Measurements from ENCODE around the gene CBLIF.
A peak's percentile ranks its signal among the peaks of the same experiment; 100 is the strongest.
"Not testable (repeated sequence)": the region's sequence is repeated elsewhere in the genome, so short reads cannot be mapped to it uniquely, and the experiment has no call there.

Gene CBLIF

GRCh38 chr11:59818572-59818971 is 26.7 kb downstream of the CBLIF start:
- no peak for TF ChIP-seq EZH2phosphoT487 (IDR thresholded peaks at IDR 0.05; ENCODE audit: borderline replicate concordance)
- TF ChIP-seq CTCF (conservative IDR thresholded peaks at IDR 0.05; ENCODE audit: low read length): no peak
- peak overlapping the region; percentile 69 for H3K4me3 ChIP-seq (ENCODE audit: low read length, poor library complexity, severe bottlenecking)
- H2AFZ ChIP-seq (ENCODE audit: low read length): no peak overlapping the region
- H4K20me1 ChIP-seq (ENCODE audit: insufficient read depth, low read length, poor library complexity, severe bottlenecking): no peaks in the 10 kb centered on the region
- no peaks in the 10 kb centered on the region for H3K9me2 ChIP-seq (replicated peaks; ENCODE audit: low read depth, low read length)
- H3K4me1 ChIP-seq (ENCODE audit: insufficient read depth, low read length, poor library complexity, severe bottlenecking): peaks cover 80% of the 10 kb centered on the region
- H3K36me3 ChIP-seq (ENCODE audit: insufficient read depth, low read length): no peaks in the 10 kb centered on the region
- H3K9ac ChIP-seq (ENCODE audit: low read depth, low read length, poor library complexity, severe bottlenecking): peak overlapping the region; percentile 78
- H3K9me3 ChIP-seq (ENCODE audit: insufficient read depth, low read depth, low read length): no peaks in the 10 kb centered on the region
- peak overlapping the region; percentile 86 for H3K4me2 ChIP-seq (ENCODE audit: low read depth, low read length, poor library complexity, severe bottlenecking)
- H3F3A ChIP-seq (ENCODE audit: low read depth): peaks cover 14% of the 10 kb centered on the region
- H3K27me3 ChIP-seq (ENCODE audit: insufficient read depth, low read length, poor library complexity, severe bottlenecking): no peaks in the 10 kb centered on the region
- peaks cover 24% of the 10 kb centered on the region; the same call in 1 of the 2 replicates for H3K79me2 ChIP-seq (ENCODE audit: insufficient read depth, low read length)

- H3K36me3 ChIP-seq (ENCODE audit: insufficient read depth, low read length); H3K4me3 ChIP-seq (ENCODE audit: low read length, poor library complexity, severe bottlenecking); H4K20me1 ChIP-seq (ENCODE audit: insufficient read depth, low read length, poor library complexity, severe bottlenecking); H3K9me3 ChIP-seq (ENCODE audit: insufficient read depth, low read depth, low read length); H3K27me3 ChIP-seq (ENCODE audit: insufficient read depth, low read length, poor library complexity, severe bottlenecking); H3K9me2 ChIP-seq (replicated peaks; ENCODE audit: low read depth, low read length): not testable (repeated sequence)
- H3K9ac ChIP-seq (ENCODE audit: low read depth, low read length, poor library complexity, severe bottlenecking): peak overlapping the region; percentile 78
- peaks cover 73% of the 10 kb centered on the region for H3K4me1 ChIP-seq (ENCODE audit: insufficient read depth, low read length, poor library complexity, severe bottlenecking)
- H3F3A ChIP-seq (ENCODE audit: low read depth): peaks cover 14% of the 10 kb centered on the region
- H3K4me2 ChIP-seq (ENCODE audit: low read depth, low read length, poor library complexity, severe bottlenecking): peak overlapping the region; percentile 86
- H2AFZ ChIP-seq (ENCODE audit: low read length): 0 out of 2 replicates have a peak overlapping the region, but pooled peaks have one; percentile 11
- H3K79me2 ChIP-seq (ENCODE audit: insufficient read depth, low read length): peaks cover 15% of the 10 kb centered on the region; the same call in 1 of the 2 replicates
Observed at GRCh38 chr11:59816434-59816833, 28.9 kb downstream of the CBLIF start.

- Histone ChIP-seq H3K4me3 (ENCODE audit: low read length, poor library complexity, severe bottlenecking) (no peak overlapping the region), H3K9ac (ENCODE audit: low read depth, low read length, poor library complexity, severe bottlenecking) (peak overlapping the region; percentile 78), H3K79me2 (ENCODE audit: insufficient read depth, low read length) (0 out of 2 replicates have a peak, but pooled peaks cover 16% of the 10 kb centered on the region)
Observed at GRCh38 chr11:59815754-59816153, 29.5 kb downstream of the CBLIF start.

More at GRCh38 chr11:59815754-59816153, 29.5 kb downstream of the CBLIF start:
- Histone ChIP-seq H3K4me2 (ENCODE audit: low read depth, low read length, poor library complexity, severe bottlenecking) (no peak overlapping the region), H3K4me1 (ENCODE audit: insufficient read depth, low read length, poor library complexity, severe bottlenecking) (peaks cover 74% of the 10 kb centered on the region), H3K9me2 (replicated peaks; ENCODE audit: low read depth, low read length) (no peaks in the 10 kb centered on the region), H3F3A (ENCODE audit: low read depth) (peaks cover 14% of the 10 kb centered on the region), H2AFZ (ENCODE audit: low read length) (no peak overlapping the region), H3K27me3 (ENCODE audit: insufficient read depth, low read length, poor library complexity, severe bottlenecking) (no peaks in the 10 kb centered on the region), H3K9me3 (ENCODE audit: insufficient read depth, low read depth, low read length) (no peaks in the 10 kb centered on the region), H4K20me1 (ENCODE audit: insufficient read depth, low read length, poor library complexity, severe bottlenecking) (no peaks in the 10 kb centered on the region), H3K36me3 (ENCODE audit: insufficient read depth, low read length) (no peaks in the 10 kb centered on the region)
- TF ChIP-seq CTCF (conservative IDR thresholded peaks at IDR 0.05; ENCODE audit: low read length) (no peak), EZH2phosphoT487 (IDR thresholded peaks at IDR 0.05; ENCODE audit: borderline replicate concordance) (no peak)
